GM12864 (cell line): ENCODE measurements around the gene MPRIP.
"Not testable (repeated sequence)": the region's sequence is repeated elsewhere in the genome, so short reads cannot be mapped to it uniquely, and the experiment has no call there.

Source experiments
- DNase-seq: peaks from one replicate; pipeline ENCODE4 v3.0.0-alpha.2; 2011; ENCODE audit warnings: low read depth
- H3K4me3 ChIP-seq: 2 replicates; pipeline ENCODE4 v1.5.1; 2011; ENCODE audit warnings: mild to moderate bottlenecking, low read depth, low read length, control low read depth
- CTCF ChIP-seq: IDR thresholded peaks from 2 replicates; pipeline ENCODE4 v1.5.1; 2011; ENCODE audit warnings: low read depth, mild to moderate bottlenecking, moderate library complexity, low read length, control low read depth, inconsistent platforms; ENCODE audit errors: missing control alignments

Gene MPRIP

DNA sequence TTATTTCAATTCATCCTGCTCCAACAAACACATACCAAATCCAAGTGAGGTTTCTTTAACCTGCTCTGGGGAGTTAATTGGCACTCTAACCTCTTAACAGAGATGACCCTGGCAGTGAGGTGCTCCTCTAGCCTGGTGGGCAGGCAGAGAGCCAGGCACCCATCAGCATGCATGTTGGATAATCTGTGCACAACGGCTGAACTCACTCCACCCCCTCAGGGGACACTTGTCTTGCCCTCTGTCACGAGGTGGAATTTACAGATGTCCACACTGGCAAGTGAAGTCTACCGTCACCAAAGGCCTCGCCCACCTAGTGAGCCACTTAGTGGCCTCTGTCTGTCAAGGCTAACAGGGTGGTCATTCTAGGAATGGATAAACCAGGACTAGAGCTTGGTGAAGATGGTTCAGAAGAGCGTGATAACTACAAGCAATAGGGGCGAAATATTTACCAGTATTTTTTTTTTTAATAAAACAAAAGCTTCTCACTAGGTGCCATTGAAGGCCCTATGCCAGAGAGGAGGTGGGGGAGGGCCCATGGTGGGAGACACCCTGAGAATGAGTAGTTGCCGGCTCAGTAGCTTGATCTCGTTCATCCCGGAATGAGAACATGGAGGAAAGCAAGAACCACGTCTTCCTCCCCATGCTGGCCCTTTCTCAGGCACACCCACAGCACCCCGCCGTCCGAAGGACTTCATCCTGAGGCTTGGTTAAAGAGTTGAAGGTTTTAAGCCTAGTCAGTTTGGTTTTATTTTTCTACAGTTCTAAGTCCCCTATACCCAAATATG, 138.7 kb downstream of the MPRIP start:
- DNase-seq: no peak

DNA sequence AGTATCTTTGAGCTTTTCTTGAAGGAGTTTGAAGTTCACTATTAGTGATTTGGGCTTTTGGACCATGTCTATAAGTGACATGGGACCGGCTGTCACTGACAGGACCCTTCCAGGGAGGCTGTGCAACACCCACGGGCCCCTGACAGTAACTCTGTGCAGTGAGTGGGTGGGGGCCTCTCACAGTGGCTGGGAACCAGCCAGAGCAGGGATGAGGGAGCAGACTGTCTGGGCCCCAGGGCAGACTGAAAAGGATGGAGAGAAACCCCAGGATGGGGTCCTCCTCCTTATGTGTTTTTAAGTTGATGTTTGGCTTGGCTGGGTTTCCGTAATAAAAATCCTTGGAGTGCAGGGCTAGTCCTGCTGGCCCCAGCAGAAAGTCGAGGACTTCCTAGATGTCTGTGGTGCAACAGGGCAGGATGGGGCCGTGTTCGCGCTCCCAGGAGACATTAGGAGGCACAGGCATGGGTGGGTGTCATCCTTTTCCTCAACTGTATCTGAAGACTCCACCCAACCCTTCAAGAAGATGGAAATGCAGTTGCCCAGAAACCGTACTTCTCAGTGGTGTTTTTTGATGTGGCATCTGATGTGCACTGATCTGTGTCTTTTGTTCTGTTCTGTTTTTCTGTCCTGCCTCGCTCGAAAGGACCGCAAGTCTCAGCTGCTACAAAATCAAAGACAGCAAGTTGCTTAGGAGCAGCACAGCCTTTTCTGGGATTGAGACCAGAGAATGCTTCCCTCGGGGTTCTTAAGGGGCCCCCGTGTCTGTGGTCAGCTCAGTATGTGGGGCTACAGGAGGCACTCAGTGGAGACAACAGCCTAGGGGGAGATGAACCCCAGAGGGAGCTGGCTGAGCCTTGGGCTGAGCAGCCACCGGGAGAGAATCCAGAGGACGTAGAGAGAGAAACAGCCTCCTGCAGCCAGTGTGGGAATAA, 139.7 kb downstream of the MPRIP start:
- no peak for TF ChIP-seq CTCF
- DNase-seq: no peak
- no peak overlapping the region for H3K4me3 ChIP-seq

More for the DNA sequence above, 138.7 kb downstream of the MPRIP start:
- TF ChIP-seq CTCF: no peak
- no peak overlapping the region for H3K4me3 ChIP-seq

DNA sequence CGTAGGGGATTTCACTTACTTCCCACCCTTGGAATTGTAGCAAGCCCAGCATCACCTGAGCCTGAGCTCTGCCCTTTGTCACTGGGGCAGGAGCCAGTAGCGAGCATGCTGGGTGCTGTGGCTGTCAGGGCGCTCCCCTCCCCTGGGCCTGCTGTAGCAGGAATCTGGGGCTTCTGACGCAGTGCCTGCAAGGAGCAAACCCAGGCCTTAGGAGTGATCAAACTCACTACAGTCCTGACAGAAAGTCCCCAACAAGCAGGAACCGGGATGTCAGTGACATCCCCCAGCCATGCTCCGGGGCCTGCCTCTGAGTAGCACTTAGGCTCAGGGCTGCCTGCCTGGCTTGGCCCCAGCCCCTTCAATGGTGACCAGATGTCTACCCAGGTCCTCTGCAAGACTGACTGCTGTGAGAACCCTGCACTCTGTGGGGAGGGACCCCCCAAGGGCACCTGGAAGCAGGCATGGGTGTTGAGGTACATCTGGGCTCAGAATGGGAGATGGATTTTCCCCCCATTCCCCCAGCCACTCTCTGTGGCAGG, 140.4 kb downstream of the MPRIP start:
- DNase-seq: no peak
- H3K4me3 ChIP-seq: no peak overlapping the region
- TF ChIP-seq CTCF: no peak

DNA sequence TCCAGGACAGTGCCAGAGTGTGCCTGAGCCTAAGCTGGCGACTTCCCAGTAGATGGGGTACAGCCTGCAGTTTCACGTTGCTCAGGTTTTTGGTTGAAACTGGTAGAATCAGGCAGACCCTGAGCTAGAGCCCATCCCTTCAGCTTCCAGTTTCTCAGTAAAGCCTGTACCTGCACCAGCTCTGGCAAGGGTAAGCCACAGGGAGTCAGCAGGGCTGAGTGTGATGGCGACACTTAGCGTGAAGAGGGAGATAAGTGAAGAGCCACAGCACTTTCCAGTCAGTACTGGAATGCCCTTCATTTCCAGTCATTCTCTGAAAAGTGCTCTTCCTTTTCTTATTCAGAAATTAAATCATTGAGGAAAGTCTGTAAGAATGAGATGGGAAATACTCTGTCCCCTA, 141.5 kb downstream of the MPRIP start:
- H3K4me3 ChIP-seq: no peak overlapping the region
- TF ChIP-seq CTCF: no peak
- DNase-seq: no peak

- not testable (repeated sequence) for H3K4me3 ChIP-seq, DNase-seq
Measured at GRCh38 chr17:17184985-17185757, 142.9 kb downstream of the MPRIP start.

GRCh38 chr17:17186051-17186450, 143.8 kb downstream of the MPRIP start:
- peak; percentile 61 for DNase-seq
- H3K4me3 ChIP-seq: no peak overlapping the region
- no peak for TF ChIP-seq CTCF
